PFSK-1 (cell line): ENCODE results near the gene CASZ1.

Source experiments
- POLR2AphosphoS5 ChIP-seq: IDR thresholded peaks from 2 replicates; pipeline ENCODE4 v1.6.1; 2012; ENCODE audit warnings: low read depth, mild to moderate bottlenecking, control low read depth, low read length, moderate library complexity
- REST ChIP-seq, 2 experiments: IDR thresholded peaks; 2 replicates each; pipeline versions ENCODE4 v1.6.1 to v1.8.0; 2011 to 2012; ENCODE audit warnings: low read depth in 2 of 2, low read length in 2 of 2, control low read depth in 1 of 2, inconsistent platforms in 1 of 2, mild to moderate bottlenecking in 1 of 2, moderate library complexity in 1 of 2; ENCODE audit not compliant: insufficient read depth in 1 of 2
- TAF1 ChIP-seq: IDR thresholded peaks from 2 replicates; pipeline ENCODE4 v1.6.1; 2012; ENCODE audit warnings: low read length, control low read depth, borderline replicate concordance; ENCODE audit not compliant: insufficient read depth

- TF ChIP-seq POLR2AphosphoS5 (no peak), REST (IDR thresholded peaks at IDR 0.05; ENCODE audit: insufficient read depth in 1 of 2, low read depth in 2 of 2, low read length in 2 of 2) (no peak), TAF1 (no peak)
Measured at GRCh38 chr1:10744029-10744428, 52.4 kb downstream of the CASZ1 start.
